H9 (cell line): ENCODE measurements around the gene FABP1. TPM values are rescaled to one million over a fixed set of nuclear protein-coding genes. Genes with fewer than 3 reads are reported as not detected.

Source experiments
- DNase-seq: peaks from one replicate; pipeline ENCODE4 v3.0.0-alpha.2; 2017
- H2AFZ ChIP-seq: one replicate; pipeline ENCODE4 v1.6.1; 2013; ENCODE audit warnings: mild to moderate bottlenecking, low read length, control low read depth, moderate library complexity
- H2AK5ac ChIP-seq: 2 replicates; pipeline ENCODE4 v1.6.1; 2013; ENCODE audit warnings: low read length, control low read depth, mixed read lengths; ENCODE audit not compliant: insufficient read length
- H2BK120ac ChIP-seq: one replicate; pipeline ENCODE4 v1.6.1; 2013; ENCODE audit warnings: low read depth, mild to moderate bottlenecking, low read length, control low read depth, inconsistent platforms; ENCODE audit not compliant: poor library complexity, severe bottlenecking
- H2BK12ac ChIP-seq: 2 replicates; pipeline ENCODE4 v1.6.1; 2013; ENCODE audit warnings: low read length, control low read depth, mixed read lengths, low read depth; ENCODE audit not compliant: insufficient read length
- H2BK15ac ChIP-seq: 2 replicates; pipeline ENCODE4 v1.6.1; 2013; ENCODE audit warnings: low read depth, low read length, control low read depth
- H2BK20ac ChIP-seq: one replicate; pipeline ENCODE4 v1.6.1; 2013; ENCODE audit warnings: low read depth, mild to moderate bottlenecking, low read length, control low read depth, inconsistent platforms; ENCODE audit not compliant: poor library complexity, severe bottlenecking
- H2BK5ac ChIP-seq: 2 replicates; pipeline ENCODE4 v1.6.1; 2013; ENCODE audit warnings: low read length, control low read depth, mixed read lengths; ENCODE audit not compliant: insufficient read length
- H3K14ac ChIP-seq: 2 replicates; pipeline ENCODE4 v1.6.1; 2013; ENCODE audit warnings: low read length, control low read depth; ENCODE audit not compliant: insufficient read depth
- H3K18ac ChIP-seq: 2 replicates; pipeline ENCODE4 v1.6.1; 2013; ENCODE audit warnings: low read depth, mild to moderate bottlenecking, mixed read lengths, low read length, control low read depth; ENCODE audit not compliant: insufficient read length
- H3K23ac ChIP-seq: 2 replicates; pipeline ENCODE4 v1.6.1; 2013; ENCODE audit warnings: low read length, control low read depth, mixed read lengths, low read depth; ENCODE audit not compliant: insufficient read length
- H3K23me2 ChIP-seq: 2 replicates; pipeline ENCODE4 v1.6.1; 2013; ENCODE audit warnings: low read depth, mild to moderate bottlenecking, mixed read lengths, low read length, control low read depth; ENCODE audit not compliant: insufficient read length, poor library complexity, severe bottlenecking
- H3K27ac ChIP-seq: 2 replicates; pipeline ENCODE4 v1.5.1; 2013; ENCODE audit warnings: low read length, control low read depth, mixed read lengths, low read depth; ENCODE audit not compliant: insufficient read length
- H3K27me3 ChIP-seq: 2 replicates; pipeline ENCODE4 v1.6.1; 2013; ENCODE audit warnings: low read length, control low read depth, inconsistent platforms; ENCODE audit not compliant: insufficient read depth
- H3K4ac ChIP-seq: 2 replicates; pipeline ENCODE4 v1.6.1; 2013; ENCODE audit warnings: low read depth, mild to moderate bottlenecking, control low read depth, inconsistent platforms, low read length, moderate library complexity
- H3K4me1 ChIP-seq: 2 replicates; pipeline ENCODE4 v1.6.1; 2013; ENCODE audit warnings: low read length, control low read depth, inconsistent platforms; ENCODE audit not compliant: insufficient read depth
- H3K4me2 ChIP-seq: 2 replicates; pipeline ENCODE4 v1.6.1; 2013; ENCODE audit warnings: low read length, control low read depth, mixed read lengths; ENCODE audit not compliant: insufficient read length, insufficient read depth
- H3K56ac ChIP-seq: 2 replicates; pipeline ENCODE4 v1.6.1; 2013; ENCODE audit warnings: low read depth, mild to moderate bottlenecking, mixed read lengths, low read length, control low read depth; ENCODE audit not compliant: insufficient read length
- H3K79me1 ChIP-seq: 2 replicates; pipeline ENCODE4 v1.6.1; 2013; ENCODE audit warnings: low read depth, mild to moderate bottlenecking, moderate library complexity, low read length, control low read depth, inconsistent platforms; ENCODE audit not compliant: insufficient read depth, poor library complexity, severe bottlenecking
- H3K79me2 ChIP-seq: 2 replicates; pipeline ENCODE4 v1.6.1; 2013; ENCODE audit warnings: low read length, control low read depth, inconsistent platforms; ENCODE audit not compliant: insufficient read depth
- H3K9ac ChIP-seq: 2 replicates; pipeline ENCODE4 v1.6.1; 2013; ENCODE audit warnings: low read length, control low read depth, mixed read lengths; ENCODE audit not compliant: insufficient read length; ENCODE audit errors: extremely low read depth
- H3K9me3 ChIP-seq: one replicate; pipeline ENCODE4 v1.6.1; 2013; ENCODE audit warnings: low read depth, low read length, inconsistent platforms; ENCODE audit not compliant: control insufficient read depth
- H3T11ph ChIP-seq: one replicate; pipeline ENCODE4 v1.6.1; 2013; ENCODE audit warnings: mild to moderate bottlenecking, low read length, control low read depth, inconsistent platforms
- H4K20me1 ChIP-seq: one replicate; pipeline ENCODE4 v1.6.1; 2013; ENCODE audit not compliant: control insufficient read depth, insufficient read length, insufficient read depth
- H4K5ac ChIP-seq: 2 replicates; pipeline ENCODE4 v1.6.1; 2013; ENCODE audit warnings: low read depth, mild to moderate bottlenecking, mixed read lengths, low read length, control low read depth; ENCODE audit not compliant: insufficient read length
- H4K8ac ChIP-seq: replicated peaks from 2 replicates; pipeline ENCODE4 v1.6.1; 2013; ENCODE audit warnings: low read length, control low read depth, mixed read lengths, low read depth; ENCODE audit not compliant: insufficient read length
- H4K91ac ChIP-seq: 2 replicates; pipeline ENCODE4 v1.6.1; 2013; ENCODE audit warnings: low read depth, mild to moderate bottlenecking, moderate library complexity, mixed read lengths, low read length, control low read depth; ENCODE audit not compliant: insufficient read length
- H3K27ac Mint-ChIP-seq, 3 experiments: 2 replicates in 2 of 3; 3 replicates in 1 of 3; pipeline ENCODE4 v1.8.0; 2020 to 2021; ENCODE audit warnings: mixed read lengths in 3 of 3, mild to moderate bottlenecking in 1 of 3, moderate library complexity in 1 of 3
- H3K27me3 Mint-ChIP-seq: 2 replicates; pipeline ENCODE4 v1.8.0; 2021; ENCODE audit warnings: low read depth, mild to moderate bottlenecking, moderate library complexity, mixed read lengths
- H3K36me3 Mint-ChIP-seq, 3 experiments: 2 replicates in 2 of 3; 3 replicates in 1 of 3; pipeline ENCODE4 v1.8.0; 2020 to 2021; ENCODE audit warnings: low read depth in 3 of 3, mixed read lengths in 3 of 3; ENCODE audit not compliant: insufficient read depth in 1 of 3
- H3K4me1 Mint-ChIP-seq, 2 experiments: 2 replicates each; pipeline ENCODE4 v1.8.0; 2020; ENCODE audit warnings: mixed read lengths in 2 of 2
- H3K4me3 Mint-ChIP-seq, 2 experiments: 2 replicates in 1 of 2; 3 replicates in 1 of 2; pipeline ENCODE4 v1.8.0; 2020 to 2021; ENCODE audit warnings: mild to moderate bottlenecking in 2 of 2, mixed read lengths in 2 of 2, moderate library complexity in 1 of 2
- H3K9me3 Mint-ChIP-seq, 2 experiments: 2 replicates in 1 of 2; 3 replicates in 1 of 2; pipeline ENCODE4 v1.8.0; 2020; ENCODE audit warnings: mild to moderate bottlenecking in 2 of 2, mixed read lengths in 2 of 2, moderate library complexity in 1 of 2
- WGBS: extraction: QIAGEN DNeasy Blood & Tissue Kit; methylation state at CpG from one replicate; pipeline ENCODE4 v1.1.7; 2013; ENCODE audit warnings: missing lambda C conversion rate, low lambda C conversion rate, mixed read lengths; ENCODE audit not compliant: insufficient read length; ENCODE audit errors: extremely low coverage; 5-methylcytosine and 5-hydroxymethylcytosine counted together
- total RNA-seq: library from RNA; stranded (reverse); gene quantifications from 2 replicates; pipeline ENCODE4 v1.2.1, GENCODE V29; 2021
- TF ChIP-seq, protein P1 (sequence below): fragments of 200-600 bp; sonication (generic); conservative IDR thresholded peaks from 3 replicates; pipeline ENCODE4 v1.8.0; 2021; ENCODE audit warnings: antibody characterized with exemption, mild to moderate bottlenecking

Gene FABP1
- total RNA-seq, 1 experiment from 2014 or later = not detected

DNA sequence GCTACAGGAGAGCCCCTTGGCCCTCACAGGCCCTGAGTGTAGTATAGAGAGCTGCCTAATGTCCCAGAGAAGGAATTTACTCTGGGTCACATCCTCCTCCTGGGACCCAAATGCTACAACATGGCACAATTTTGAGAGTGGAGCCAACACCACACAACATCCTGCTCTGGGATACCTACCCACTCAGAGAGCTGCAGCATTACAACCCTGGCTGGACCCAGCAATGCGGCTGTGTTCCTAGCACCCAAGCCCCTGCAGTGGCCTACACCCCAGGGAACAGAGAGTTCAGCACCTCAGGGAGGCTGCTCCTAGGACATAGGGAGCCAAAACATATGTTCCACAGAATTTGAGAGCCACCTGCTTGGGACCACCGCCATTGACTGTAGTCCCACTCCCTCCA lies 19.3 kb upstream of the FABP1 start:
- H2BK20ac ChIP-seq = no peak overlapping the region
- H3K36me3 Mint-ChIP-seq = peaks cover 2 to 12% (median 2%) of the 10 kb centered on the region in 3 experiments; a peak in 4 of 7 replicates

More for the DNA sequence above, 19.3 kb upstream of the FABP1 start:
- Mint-ChIP-seq H3K4me1 (no peaks in the 10 kb centered on the region), H3K27me3 (peaks cover 4% of the 10 kb centered on the region), H3K27ac (no peak overlapping the region), H3K9me3 (peaks cover 12 to 14% of the 10 kb centered on the region in 2 experiments), H3K4me3 (no peak overlapping the region)
- Histone ChIP-seq H3K18ac (no peak overlapping the region), H3K23ac (no peak overlapping the region), H3K9ac (no peak overlapping the region), H2BK120ac (no peak overlapping the region), H2AK5ac (no peak overlapping the region), H3K27ac (no peak overlapping the region), H2BK15ac (no peak overlapping the region), H4K91ac (no peak overlapping the region), H3K14ac (no peak overlapping the region), H2BK5ac (no peak overlapping the region), H3K4me2 (no peak overlapping the region), H3K4me1 (no peaks in the 10 kb centered on the region), H4K8ac (no peak overlapping the region), H3K23me2 (no peaks in the 10 kb centered on the region), H3K9me3 (no peaks in the 10 kb centered on the region), H3K79me2 (no peaks in the 10 kb centered on the region), H3K27me3 (no peaks in the 10 kb centered on the region), H3K56ac (no peak overlapping the region), H4K20me1 (no peaks in the 10 kb centered on the region), H2BK12ac (no peak overlapping the region), H3T11ph (no peak overlapping the region), H3K79me1 (no peaks in the 10 kb centered on the region), H3K4ac (no peak overlapping the region), H2AFZ (no peak overlapping the region), H4K5ac (no peak overlapping the region)
- DNase-seq = no peak
- WGBS = no CpG with 5 or more reads among the region's 2 CpGs
- TF ChIP-seq, protein P1, sequence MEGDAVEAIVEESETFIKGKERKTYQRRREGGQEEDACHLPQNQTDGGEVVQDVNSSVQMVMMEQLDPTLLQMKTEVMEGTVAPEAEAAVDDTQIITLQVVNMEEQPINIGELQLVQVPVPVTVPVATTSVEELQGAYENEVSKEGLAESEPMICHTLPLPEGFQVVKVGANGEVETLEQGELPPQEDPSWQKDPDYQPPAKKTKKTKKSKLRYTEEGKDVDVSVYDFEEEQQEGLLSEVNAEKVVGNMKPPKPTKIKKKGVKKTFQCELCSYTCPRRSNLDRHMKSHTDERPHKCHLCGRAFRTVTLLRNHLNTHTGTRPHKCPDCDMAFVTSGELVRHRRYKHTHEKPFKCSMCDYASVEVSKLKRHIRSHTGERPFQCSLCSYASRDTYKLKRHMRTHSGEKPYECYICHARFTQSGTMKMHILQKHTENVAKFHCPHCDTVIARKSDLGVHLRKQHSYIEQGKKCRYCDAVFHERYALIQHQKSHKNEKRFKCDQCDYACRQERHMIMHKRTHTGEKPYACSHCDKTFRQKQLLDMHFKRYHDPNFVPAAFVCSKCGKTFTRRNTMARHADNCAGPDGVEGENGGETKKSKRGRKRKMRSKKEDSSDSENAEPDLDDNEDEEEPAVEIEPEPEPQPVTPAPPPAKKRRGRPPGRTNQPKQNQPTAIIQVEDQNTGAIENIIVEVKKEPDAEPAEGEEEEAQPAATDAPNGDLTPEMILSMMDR = no peak
